ENCODE measurements around the gene PTPRG. TPM values are rescaled to one million over a fixed set of nuclear protein-coding genes. Genes with fewer than 3 reads are reported as not detected.

Gene PTPRG
- total RNA-seq, 1 donor, result 41.0 TPM

DNA sequence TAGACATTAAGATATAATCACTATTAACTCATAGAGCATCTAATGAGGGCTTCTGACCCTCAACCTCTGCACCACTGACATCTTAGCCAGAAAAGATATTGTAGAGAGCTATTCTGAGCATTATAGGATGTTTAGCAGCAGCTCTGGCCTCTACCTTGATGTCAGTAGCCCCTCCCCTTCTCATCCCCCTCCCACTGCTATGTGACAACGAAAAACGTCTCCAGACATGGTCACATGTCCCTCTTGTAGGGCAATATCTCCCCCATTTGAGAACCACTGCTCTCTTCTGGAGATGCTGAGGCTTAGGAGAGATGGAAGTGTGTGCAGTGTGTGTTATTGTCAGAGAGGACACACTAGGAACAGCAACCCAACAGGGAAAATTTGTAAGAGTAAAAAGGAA lies 569.7 kb downstream of the PTPRG start:
- H3K4me3 ChIP-seq (ENCODE audit: low read depth, low read length), result no peak overlapping the region
- no peak for DNase-seq (ENCODE audit: low read depth)
- TF ChIP-seq, protein P1, sequence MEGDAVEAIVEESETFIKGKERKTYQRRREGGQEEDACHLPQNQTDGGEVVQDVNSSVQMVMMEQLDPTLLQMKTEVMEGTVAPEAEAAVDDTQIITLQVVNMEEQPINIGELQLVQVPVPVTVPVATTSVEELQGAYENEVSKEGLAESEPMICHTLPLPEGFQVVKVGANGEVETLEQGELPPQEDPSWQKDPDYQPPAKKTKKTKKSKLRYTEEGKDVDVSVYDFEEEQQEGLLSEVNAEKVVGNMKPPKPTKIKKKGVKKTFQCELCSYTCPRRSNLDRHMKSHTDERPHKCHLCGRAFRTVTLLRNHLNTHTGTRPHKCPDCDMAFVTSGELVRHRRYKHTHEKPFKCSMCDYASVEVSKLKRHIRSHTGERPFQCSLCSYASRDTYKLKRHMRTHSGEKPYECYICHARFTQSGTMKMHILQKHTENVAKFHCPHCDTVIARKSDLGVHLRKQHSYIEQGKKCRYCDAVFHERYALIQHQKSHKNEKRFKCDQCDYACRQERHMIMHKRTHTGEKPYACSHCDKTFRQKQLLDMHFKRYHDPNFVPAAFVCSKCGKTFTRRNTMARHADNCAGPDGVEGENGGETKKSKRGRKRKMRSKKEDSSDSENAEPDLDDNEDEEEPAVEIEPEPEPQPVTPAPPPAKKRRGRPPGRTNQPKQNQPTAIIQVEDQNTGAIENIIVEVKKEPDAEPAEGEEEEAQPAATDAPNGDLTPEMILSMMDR (IDR thresholded peaks at IDR 0.05; ENCODE audit: insufficient read depth, low read depth, low read length), result no peak

DNA sequence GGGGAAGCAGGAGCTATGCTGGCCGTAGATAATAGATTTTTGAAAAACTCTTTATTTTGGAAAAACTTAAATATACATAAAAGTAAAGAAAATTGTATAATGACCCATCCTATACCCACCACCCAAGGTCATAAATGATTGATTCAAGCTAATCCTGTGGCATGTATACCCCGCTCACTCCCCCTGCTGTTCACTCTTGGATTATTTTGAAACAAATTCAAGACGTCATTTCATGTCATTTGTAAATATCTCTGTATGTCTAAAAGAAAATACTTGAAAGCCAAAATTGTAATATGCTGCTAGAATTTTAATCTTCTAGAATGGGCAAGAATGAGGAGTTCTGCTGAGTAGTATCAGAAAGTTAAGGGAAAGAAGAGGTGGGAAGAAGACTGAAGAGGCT lies 570.2 kb downstream of the PTPRG start:
- TF ChIP-seq, protein P1 (IDR thresholded peaks at IDR 0.05; ENCODE audit: insufficient read depth, low read depth, low read length), result peak; percentile 46
- no peak overlapping the region for H3K4me3 ChIP-seq (ENCODE audit: low read depth, low read length)
- DNase-seq (ENCODE audit: low read depth), result no peak

DNA sequence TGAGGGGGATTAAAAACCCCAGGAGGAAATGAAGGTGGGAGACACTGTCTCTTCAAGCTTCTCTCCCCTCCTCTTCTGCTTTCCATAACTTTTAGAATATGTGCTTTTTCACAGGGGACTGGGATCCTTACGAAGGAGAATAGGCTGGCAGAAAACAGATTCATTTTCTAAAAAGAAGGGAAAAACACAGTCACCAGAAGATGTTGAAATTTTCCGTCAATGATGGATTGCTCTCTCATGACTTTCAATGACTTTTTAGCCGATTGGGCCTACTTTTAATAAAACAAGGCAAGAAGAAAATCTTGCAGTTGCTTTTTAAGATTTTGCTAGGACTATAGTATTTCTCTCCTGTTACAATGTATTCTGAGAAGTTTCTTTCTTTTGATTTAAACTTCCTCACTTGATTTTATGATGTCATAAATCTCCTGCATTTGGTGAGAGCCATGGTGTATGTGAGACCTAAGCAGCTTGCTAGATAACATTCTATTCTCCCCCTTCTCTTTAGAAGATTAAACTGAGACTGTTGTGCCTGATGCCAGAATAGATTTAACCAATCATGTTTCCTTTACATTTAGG lies 570.7 kb downstream of the PTPRG start:
- TF ChIP-seq, protein P1 (IDR thresholded peaks at IDR 0.05; ENCODE audit: insufficient read depth, low read depth, low read length), result no peak
- DNase-seq (ENCODE audit: low read depth), result no peak
- H3K4me3 ChIP-seq (ENCODE audit: low read depth, low read length), result no peak overlapping the region

DNA sequence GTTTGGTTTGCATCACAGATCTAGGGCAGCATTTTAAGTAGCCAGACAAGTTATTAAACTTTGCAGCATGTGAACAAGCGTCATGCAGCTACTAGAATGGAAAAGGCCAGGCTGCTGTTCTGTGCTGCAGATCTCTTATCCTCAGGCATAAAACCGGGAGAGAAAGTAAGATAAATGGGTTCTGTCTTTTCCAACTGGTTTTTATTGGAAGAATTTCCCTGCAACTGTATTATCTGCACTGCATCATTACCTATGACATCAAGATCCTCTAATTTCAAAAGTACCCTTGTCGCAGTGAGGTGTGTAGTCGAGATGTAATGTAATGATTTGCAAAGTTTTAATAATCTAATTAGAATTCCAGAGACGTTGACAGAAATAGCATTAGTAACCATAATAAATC lies 571.6 kb downstream of the PTPRG start:
- DNase-seq (ENCODE audit: low read depth), result no peak
- TF ChIP-seq, protein P1 (IDR thresholded peaks at IDR 0.05; ENCODE audit: insufficient read depth, low read depth, low read length), result no peak

DNA sequence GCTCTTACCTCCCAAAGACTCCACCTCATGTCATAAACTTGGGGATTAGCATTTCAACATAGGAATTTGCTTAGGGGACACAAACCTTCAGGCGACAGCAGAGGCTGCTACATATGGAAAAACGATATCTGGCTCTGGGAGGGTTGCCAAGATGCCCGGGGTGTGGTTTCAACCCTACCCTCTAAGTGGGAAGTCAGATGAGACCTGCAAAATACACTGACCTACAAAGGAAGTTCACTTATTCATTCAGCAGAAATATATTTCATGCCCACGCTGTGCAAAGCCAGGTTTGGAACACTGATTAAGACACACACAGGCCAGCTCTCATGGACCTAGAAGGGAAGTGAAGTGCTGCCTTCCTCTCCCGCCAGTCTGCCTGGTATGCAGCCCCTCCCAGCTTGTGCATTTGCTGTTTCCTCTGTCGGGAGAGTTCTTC lies 572.7 kb downstream of the PTPRG start:
- TF ChIP-seq, protein P1 (IDR thresholded peaks at IDR 0.05; ENCODE audit: insufficient read depth, low read depth, low read length), result no peak
- H3K4me3 ChIP-seq (ENCODE audit: low read depth, low read length), result no peak overlapping the region
- DNase-seq (ENCODE audit: low read depth), result no peak

More for the DNA sequence above, 571.6 kb downstream of the PTPRG start:
- H3K4me3 ChIP-seq (ENCODE audit: low read depth, low read length), result no peak overlapping the region

DNA sequence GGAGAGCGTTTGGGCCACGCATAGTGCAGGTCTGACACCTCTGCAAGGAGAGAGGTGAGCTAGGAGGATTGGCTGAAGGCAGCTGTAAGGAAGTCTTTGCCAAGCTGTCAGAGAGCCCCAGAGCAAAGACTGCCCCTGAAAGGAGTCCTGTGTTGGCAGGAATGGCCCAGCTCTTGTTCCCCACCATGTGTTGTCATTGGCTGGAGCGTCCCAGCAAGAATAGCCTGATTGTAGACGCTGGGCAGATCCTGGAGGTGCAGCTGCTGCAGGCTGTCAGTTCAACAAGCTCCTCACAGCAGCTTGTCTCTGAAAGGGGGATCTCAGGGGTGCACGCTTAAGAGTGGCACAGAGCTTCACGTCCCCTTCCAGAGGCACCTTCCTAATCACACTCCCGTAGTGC lies 574.4 kb downstream of the PTPRG start:
- TF ChIP-seq, protein P1 (IDR thresholded peaks at IDR 0.05; ENCODE audit: insufficient read depth, low read depth, low read length), result no peak
- no peak for DNase-seq (ENCODE audit: low read depth)

DNA sequence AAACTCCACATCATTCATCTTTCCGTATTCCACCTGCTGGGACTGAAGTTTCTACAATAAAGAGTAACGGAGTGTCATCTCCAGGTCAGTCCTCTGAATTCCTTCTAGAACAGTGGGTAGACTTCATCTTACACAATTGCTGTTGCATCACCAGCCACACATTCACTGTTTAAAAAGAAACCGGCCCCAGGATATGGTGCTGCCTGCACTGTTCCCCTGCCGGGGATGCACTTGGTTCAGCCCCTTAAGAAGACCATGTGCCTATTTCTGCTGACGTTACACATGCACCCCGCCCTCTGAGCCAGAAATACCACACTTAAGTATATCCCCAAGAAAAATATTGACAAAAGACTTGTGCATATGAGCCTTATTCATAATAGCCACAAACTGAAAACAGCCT lies 578.6 kb downstream of the PTPRG start:
- DNase-seq (ENCODE audit: low read depth), result peak; percentile 66
- TF ChIP-seq, protein P1 (IDR thresholded peaks at IDR 0.05; ENCODE audit: insufficient read depth, low read depth, low read length), result no peak
- no peak overlapping the region for H3K4me3 ChIP-seq (ENCODE audit: low read depth, low read length)

More for the DNA sequence above, 574.4 kb downstream of the PTPRG start:
- H3K4me3 ChIP-seq (ENCODE audit: low read depth, low read length), result no peak overlapping the region
